HFFc6 (cell line): ENCODE measurements around the gene MYADML2. TPM values are rescaled to one million over a fixed set of nuclear protein-coding genes. Genes with fewer than 3 reads are reported as not detected.

Source experiments
- DNase-seq: peaks from one replicate; pipeline ENCODE4 v3.0.0-alpha.2; 2018
- H3K27ac Mint-ChIP-seq: 2 replicates; pipeline ENCODE4 v1.8.0; 2020; ENCODE audit warnings: mild to moderate bottlenecking, mixed read lengths
- H3K27me3 Mint-ChIP-seq: 2 replicates; pipeline ENCODE4 v1.8.0; 2021; ENCODE audit warnings: mild to moderate bottlenecking, moderate library complexity, mixed read lengths; ENCODE audit not compliant: insufficient read depth
- H3K36me3 Mint-ChIP-seq: 2 replicates; pipeline ENCODE4 v1.8.0; 2021; ENCODE audit warnings: low read depth, mixed read lengths
- H3K4me1 Mint-ChIP-seq: 2 replicates; pipeline ENCODE4 v1.8.0; 2020; ENCODE audit warnings: low read depth, mixed read lengths
- H3K4me3 Mint-ChIP-seq: 2 replicates; pipeline ENCODE4 v1.8.0; 2020; ENCODE audit warnings: mild to moderate bottlenecking, moderate library complexity, mixed read lengths
- H3K9me3 Mint-ChIP-seq: 2 replicates; pipeline ENCODE4 v1.8.0; 2020; ENCODE audit warnings: mild to moderate bottlenecking, mixed read lengths
- CTCF ChIP-seq: fragments of 200-600 bp; sonication (generic); IDR thresholded peaks from 2 replicates; pipeline ENCODE4 v1.5.0; 2021; ENCODE audit warnings: antibody characterized with exemption, mild to moderate bottlenecking
- total RNA-seq, 6 experiments: library from RNA; stranded (reverse); fragmentation: NEBNext Ultra II Directional; extraction: Animal tissue kit (Norgen Biotek cat#: 25700); gene quantifications; 2 replicates in 1 of 6; 3 replicates in 5 of 6; pipeline ENCODE4 v1.2.3, GENCODE V29; 2021

Gene MYADML2
- total RNA-seq, 6 experiments from 2014 or later = not detected

- Mint-ChIP-seq H3K4me3 (no peak overlapping the region), H3K9me3 (no peaks in the 10 kb centered on the region), H3K36me3 (no peaks in the 10 kb centered on the region), H3K27me3 (peaks cover 16% of the 10 kb centered on the region), H3K27ac (no peak overlapping the region), H3K4me1 (peaks cover 6% of the 10 kb centered on the region)
- no peak for TF ChIP-seq CTCF
- no peak for DNase-seq
Measured at GRCh38 chr17:81942167-81942553, 4.9 kb downstream of the MYADML2 start.

- no peak for DNase-seq
- Mint-ChIP-seq H3K27me3 (peaks cover 16% of the 10 kb centered on the region), H3K36me3 (no peaks in the 10 kb centered on the region), H3K4me1 (peaks cover 6% of the 10 kb centered on the region), H3K9me3 (no peaks in the 10 kb centered on the region), H3K27ac (no peak overlapping the region), H3K4me3 (no peak overlapping the region)
- no peak for TF ChIP-seq CTCF
Measured at GRCh38 chr17:81941484-81942166, 5.4 kb downstream of the MYADML2 start.

- no peak for TF ChIP-seq CTCF
- no peaks in the 10 kb centered on the region for H3K36me3 Mint-ChIP-seq
- no peak overlapping the region for H3K4me3 Mint-ChIP-seq
- DNase-seq = no peak
- peaks cover 13% of the 10 kb centered on the region for H3K27me3 Mint-ChIP-seq
- H3K4me1 Mint-ChIP-seq = peaks cover 10% of the 10 kb centered on the region
- no peaks in the 10 kb centered on the region for H3K9me3 Mint-ChIP-seq
- H3K27ac Mint-ChIP-seq = no peak overlapping the region
Measured at GRCh38 chr17:81940538-81941483, 6.2 kb downstream of the MYADML2 start.

- Mint-ChIP-seq H3K36me3 (no peaks in the 10 kb centered on the region), H3K27ac (no peak overlapping the region), H3K27me3 (peaks cover 6% of the 10 kb centered on the region), H3K9me3 (no peaks in the 10 kb centered on the region), H3K4me1 (peaks cover 14% of the 10 kb centered on the region), H3K4me3 (no peak overlapping the region)
- TF ChIP-seq CTCF = no peak
- DNase-seq = no peak
Measured at GRCh38 chr17:81939881-81940385, 7.1 kb downstream of the MYADML2 start.

- Mint-ChIP-seq H3K27me3 (peaks cover 6% of the 10 kb centered on the region), H3K4me1 (peaks cover 14% of the 10 kb centered on the region), H3K27ac (no peak overlapping the region), H3K4me3 (no peak overlapping the region), H3K36me3 (no peaks in the 10 kb centered on the region), H3K9me3 (no peaks in the 10 kb centered on the region)
- DNase-seq = no peak
- TF ChIP-seq CTCF = no peak
Measured at GRCh38 chr17:81939218-81939617, 7.8 kb downstream of the MYADML2 start.
